ENCODE measurements around the gene CYBRD1.

- TF ChIP-seq CTCF (IDR thresholded peaks at IDR 0.05) (no peak), POLR2A (IDR thresholded peaks at IDR 0.05) (no peak)
These were observed 37.2 kb upstream of the CYBRD1 start for GRCh38 chr2:171485116-171485515.
